GM19468 (cell line): ENCODE measurements around the gene DRGX.

ENCODE experiments used
- ATAC-seq: cut with Tn5 transposase; IDR thresholded peaks from one replicate; pipeline ENCODE4 v1.9.1; 2021; ENCODE audit warnings: mild to moderate bottlenecking, moderate library complexity, moderate number of reproducible peaks; ENCODE audit not compliant: unreplicated experiment; ENCODE audit errors: extremely low read depth

Gene DRGX

DNA sequence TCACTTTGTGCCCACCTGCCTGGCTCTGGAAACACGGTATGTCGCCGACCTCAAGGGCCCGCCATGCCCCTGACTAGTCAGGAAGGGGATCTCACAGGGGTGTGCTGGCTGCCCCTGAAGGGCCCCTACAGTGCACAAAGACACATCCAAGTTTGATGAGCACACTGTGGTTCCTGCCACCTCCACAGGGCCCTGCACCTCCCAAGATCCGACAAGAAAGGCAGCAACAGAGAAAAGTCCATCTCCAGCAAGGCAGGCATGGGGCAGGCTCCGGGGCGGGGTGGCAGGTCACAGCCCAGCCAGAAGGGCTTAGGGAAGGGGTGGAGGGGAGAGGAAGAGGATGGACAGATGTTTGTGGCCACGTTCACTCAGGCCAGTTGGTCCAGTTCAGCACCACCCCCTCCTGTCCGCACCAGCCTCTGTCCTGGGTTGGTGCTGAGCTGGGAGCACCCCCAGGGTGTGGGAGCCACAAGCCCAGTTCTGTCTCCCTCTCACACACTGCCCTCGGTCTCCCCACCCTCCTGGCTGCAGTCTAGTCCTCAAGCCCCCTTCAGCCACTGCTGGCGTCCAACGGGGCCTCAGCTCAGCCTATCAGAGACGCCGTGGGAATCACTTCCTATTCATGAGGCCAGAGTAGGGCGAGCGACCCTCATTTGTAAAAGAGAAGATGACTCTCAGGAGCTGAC, 11.5 kb downstream of the DRGX start:
- no peak for ATAC-seq

DNA sequence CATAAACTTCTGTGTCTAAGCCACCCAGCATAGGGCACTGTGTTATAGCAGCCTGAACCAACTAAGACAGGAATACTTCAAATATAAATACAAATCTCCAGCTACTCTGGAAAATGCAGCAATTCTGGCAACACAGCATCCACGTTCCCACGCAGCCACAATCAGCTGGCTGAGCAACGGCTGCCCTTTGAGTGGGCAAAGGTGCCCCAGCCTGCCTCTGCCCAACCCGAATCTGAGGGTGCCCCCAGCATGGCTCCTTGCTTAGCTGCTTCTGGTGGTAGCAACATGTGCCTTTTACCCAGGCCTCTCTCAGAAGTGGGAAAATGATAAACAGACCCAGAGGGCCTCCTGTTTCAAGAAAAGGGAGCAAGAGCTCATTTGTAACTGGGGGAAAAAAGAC, 12.0 kb downstream of the DRGX start:
- no peak for ATAC-seq

DNA sequence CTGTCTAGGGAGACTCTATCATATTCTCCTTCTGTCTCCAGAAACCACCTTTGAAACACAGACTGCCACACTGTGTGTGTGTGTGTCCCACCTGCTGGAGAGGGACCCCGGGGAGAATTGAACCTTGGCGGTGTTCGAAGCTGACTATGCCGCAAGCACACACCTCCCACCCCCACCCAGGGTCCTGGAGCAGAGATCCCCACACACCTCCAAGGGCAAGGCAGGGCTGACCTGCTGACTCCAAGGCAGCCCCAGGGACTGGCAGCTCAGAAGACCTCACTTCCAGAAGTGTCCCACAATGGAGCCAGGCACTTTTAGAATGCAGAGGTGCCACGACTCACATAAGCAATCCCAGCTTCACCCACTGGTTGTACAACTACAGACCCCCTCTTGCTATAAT, 13.1 kb downstream of the DRGX start:
- ATAC-seq: no peak

DNA sequence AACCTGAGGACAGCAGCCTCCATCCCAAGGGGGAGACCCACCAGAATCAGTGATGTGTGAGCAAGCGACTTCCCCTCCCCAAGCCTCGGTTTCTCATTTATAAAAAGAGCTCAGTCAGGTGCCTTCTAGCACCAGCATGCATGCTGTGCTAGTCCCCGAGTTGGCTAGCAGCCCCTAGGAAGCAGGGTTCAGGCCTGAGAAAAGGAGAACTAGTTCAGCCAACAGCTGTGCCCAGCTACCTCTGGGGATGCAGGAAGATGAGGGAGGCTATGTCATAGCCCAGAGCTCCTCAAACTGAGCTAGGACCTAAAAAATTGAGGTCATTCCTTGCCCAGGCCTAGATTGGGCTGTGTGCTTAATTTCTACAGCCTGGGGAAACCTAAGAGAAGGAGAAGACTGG, 13.7 kb downstream of the DRGX start:
- no peak for ATAC-seq

DNA sequence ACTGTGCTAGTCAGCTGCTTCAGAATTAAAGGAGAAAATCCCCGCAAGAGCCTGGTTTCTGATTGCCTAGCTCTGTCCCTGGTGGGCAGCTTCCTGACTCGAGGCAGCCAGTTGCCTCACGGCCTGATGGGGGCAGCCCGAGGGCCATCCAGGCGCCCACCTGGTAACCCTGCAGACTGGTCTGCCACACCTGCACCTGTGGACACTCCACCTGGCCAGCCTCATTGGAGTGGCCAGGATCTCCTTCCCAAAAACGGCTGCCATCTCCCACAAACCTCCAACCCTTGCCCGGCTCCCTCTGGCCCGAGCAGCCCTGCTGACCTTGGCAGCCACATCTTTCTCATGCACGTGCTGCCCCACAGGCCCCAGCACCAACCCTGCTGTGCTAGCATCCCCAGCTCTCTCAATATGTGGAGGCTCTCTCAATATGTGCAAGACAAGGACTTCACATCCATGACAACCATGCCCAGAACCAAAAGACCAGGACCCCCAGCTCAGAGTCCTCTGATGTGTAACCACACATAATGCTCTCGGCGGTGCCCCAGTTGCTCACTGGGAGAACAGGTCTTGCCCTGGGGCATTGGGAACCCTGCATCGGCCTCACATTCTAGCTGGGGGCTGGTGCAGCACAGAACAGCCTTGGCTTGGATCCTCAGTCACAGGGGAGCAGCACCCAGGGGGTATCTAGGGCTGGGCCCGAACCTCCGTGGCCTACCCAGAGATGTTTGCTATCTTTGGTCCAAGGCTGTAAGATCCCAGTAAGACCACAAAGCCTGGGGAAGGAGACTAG, 14.6 kb downstream of the DRGX start:
- ATAC-seq: no peak

DNA sequence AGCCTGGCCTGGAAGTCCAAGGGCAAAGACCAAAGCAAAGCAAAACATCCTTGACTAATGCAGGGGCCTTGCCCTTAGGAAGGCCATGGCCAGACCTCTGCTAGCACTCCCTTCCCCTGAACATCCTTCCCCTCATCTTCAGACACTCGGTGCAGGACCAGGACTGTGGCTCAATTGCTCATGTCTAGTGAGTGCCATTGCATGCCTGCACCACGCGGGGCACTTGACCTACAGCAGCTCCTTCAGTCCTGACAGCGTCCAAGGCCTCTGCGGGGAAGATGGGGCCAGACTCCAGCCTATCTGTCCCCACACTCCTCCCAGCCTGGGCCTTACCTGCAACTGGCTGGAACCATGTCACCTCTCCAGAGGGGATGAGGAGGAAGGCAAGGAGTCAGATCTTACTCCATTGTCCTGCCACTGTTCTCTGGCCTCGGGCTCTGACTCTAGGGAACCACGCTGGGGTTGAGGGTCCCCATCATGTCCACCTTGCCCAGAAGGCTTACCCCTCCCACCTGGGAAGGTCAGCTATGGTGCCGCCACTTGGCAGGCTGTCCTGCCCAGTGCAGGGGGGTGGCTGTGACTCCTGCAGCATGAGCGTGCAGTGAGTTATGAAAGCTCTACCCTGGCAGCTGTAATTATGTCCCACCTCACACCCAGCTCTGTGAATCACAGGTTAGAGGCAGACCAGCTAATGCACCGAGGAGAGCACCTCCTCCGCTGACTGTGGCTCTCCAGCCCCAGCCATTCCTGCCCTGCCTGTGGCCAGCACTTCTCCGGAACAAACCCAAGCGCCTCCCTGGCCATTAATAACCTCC, 16.1 kb downstream of the DRGX start:
- ATAC-seq: no peak

DNA sequence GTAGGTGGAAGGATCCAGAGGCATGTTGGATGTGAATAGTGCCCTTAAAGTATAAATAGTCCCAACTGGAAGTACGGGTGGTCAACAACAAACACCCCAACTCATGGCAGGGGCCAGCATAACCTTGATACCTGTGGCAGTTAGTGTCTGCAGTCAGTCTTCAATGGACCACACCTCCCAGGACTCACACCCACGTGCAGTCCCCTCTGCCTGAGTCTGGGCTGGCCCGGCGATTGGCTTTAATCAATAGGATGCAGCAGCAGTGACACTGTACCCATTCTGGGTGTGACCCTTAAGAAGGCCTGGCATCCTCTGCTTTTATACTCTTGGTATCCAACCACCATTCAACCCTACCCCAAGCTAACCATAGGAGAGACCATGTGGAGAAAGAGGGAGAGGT, 18.6 kb downstream of the DRGX start:
- ATAC-seq: no peak

DNA sequence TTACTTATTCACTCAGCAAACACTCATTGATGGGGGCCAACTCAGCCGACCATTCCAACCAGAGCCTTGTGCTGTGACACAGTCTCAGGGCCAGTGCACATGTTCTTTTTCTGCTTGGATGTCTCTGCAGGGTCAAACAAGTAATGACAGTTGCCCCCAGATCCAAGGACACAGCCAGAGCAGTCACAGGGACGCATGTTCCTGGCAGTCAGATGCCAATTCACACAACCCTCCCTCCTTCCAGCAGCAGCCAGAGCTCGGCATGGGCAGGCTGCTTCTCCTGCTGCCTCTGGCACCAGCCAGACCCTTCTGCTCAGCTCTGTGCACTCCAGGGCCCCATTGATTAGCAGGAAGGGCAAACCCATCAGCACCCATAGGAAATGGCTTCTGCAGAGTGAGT, 20.3 kb downstream of the DRGX start:
- no peak for ATAC-seq

DNA sequence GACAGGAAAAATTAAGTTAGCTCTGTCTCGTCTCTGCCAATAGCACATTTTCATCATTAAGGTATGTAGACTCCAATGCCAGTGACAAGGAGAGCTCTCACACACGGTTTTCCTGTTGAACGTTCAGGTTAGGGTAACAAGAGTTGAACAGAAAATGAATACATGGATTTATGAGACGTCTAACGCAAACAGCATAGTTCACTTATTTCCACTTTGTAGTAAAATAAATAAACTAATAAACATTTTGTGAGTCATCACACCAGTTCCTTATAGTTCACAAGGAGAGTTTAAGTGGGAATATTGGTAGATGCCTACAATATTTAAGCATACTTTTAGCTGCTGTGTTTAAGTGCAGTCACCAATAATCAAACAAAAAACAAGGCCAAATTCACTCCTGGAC, 21.1 kb downstream of the DRGX start:
- no peak for ATAC-seq

DNA sequence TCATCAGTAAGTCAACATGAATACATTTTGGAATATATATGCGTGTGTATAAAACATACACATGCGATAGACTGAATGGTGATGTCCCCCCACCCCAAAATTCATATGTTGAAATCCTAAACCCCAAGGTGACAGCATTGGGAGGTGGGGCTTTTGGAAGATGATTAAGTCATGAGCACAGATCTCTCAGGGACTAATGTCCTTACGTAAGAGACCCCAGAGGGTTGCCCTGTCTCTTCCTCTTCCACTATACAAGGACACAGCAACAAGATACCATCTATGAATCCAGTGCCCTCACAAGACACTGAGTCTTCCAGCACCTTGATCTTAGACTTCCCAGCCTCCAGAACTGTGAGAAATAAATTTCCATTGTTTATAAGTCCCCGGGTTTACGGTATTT, 22.5 kb downstream of the DRGX start:
- ATAC-seq: no peak

DNA sequence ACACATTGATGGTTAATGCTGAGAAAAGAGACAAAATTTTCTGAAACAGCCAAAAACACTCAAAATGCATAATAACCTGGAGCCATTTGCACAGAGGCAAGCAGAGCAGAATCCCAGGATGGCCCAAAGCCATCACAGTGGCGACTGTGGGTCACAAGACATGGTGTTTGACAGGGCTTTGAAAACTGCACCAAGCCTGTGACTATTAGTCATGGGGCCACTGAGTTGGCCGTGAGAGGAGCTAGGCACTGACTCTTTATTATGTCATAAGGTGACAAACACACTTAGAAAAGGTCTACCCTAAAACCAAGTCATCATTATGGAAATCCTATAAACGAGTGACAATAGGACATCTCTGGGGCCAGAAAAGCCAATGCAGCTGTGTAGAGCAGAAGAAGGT, 23.9 kb downstream of the DRGX start:
- no peak for ATAC-seq

DNA sequence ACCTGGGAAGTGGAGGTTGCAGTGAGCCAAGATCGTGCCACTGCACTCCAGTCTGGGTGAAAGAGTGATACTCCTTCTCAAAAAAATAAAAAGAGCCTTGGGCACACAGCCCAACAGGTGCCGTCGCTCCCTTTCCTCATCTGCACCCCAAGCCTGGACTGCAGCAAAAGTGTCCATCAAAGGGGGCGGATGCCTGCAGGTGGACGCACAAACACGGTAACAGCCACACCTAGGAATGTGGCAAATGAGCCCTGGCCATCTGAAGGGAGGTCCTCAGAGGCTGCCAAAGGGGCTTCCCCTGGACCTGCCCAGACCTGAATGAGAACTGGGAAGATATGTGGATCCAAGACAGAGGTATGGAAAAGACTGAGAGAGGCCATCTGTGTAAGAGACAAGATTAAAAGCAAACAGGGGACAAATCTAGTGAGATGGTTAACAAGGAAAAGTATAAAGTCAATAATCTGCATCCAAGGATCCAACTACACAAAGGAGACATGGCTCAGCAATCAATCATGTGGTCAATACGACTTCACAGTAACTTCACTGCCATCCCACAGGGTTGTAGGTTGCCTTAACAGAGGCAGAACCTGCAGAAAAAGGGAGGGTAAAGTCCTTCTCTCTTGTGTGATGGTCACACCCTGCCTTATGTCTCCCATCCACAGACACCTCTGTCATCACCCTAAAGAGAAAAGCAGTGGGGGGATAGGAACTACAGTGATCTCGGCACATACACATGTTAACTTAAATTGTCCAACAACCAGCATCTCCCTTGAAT, 25.4 kb downstream of the DRGX start:
- no peak for ATAC-seq

DNA sequence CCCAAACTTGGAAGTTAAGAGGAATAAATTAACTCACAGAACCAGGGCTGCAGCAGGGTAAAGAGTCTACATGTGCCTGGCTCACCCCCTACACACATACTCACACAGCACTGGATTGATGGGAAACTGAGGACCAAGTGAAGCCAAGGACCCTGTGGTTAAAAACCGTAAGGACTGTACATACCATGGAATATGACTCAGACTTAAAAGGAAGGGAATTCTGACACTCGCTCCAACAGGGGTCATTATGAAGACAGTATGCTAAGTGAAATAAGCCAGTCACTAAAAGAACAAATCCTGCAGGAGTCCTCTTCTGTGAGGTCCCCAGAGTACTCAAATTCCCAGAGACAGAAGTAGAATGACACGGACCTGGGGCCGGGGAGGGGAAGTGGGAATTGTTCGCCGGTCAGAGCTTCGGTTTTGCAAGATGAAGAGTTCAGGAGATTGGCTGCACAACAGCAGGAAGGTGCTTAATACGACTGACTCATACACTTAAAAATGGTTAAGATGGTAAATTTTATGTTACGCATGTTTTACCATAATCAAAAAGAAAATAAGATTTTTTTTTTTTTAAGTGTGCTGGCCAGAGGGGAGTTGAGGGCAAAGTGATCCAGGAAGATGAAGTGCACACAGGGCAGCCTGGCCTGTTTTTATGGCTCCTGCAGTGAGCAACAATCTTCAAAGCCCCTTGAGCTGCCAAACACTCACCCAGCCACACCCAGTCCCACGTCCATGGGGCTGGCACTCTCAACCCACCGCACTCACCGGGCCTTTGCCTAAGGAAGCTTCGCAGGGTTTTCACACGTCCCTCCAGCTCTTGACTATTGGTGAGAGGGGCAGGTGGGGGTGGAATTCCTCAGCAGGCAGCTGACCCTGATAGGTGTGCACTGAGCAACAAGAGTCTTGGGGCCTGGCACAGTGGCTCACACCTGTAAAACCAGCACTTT, 26.4 kb downstream of the DRGX start:
- no peak for ATAC-seq

DNA sequence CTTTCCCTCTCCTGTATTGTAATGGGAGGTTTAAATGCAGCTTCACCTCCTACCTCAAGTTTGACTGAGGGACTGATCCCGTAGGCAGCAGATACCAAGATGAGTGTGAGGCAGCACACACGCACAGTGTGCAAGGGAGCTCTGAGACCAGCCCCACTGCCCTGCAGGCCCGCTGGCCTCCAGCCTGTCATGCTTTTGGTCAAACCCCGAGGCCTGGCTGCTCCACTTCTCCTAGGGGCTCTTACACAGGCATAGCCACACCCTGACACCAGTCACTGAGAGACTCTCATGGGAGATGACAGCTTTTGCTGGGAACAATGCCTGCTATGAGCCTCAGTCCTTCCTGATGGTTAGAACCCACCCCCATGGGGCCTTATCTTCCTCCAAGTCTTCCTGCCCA, 27.6 kb downstream of the DRGX start:
- no peak for ATAC-seq

DNA sequence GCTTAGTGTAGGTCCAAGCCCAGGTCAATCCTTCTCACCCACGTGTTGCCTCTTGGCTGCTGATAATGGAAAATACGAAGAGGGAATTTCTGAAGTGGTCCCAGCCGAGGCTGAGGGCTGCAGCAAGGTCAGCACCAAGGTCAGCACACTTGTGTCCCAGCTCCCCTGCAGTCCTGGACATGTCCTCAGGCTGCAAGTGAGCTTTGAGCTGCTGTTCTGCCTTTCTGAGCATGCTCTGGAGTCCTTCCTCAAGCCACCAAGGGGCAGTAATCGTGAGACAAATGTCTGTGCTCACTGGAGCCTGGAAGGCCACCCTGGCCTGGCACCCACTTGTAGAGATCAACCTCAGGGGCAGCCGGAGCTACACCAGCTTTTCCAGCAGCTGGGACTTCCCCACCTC, 28.3 kb downstream of the DRGX start:
- ATAC-seq: no peak

DNA sequence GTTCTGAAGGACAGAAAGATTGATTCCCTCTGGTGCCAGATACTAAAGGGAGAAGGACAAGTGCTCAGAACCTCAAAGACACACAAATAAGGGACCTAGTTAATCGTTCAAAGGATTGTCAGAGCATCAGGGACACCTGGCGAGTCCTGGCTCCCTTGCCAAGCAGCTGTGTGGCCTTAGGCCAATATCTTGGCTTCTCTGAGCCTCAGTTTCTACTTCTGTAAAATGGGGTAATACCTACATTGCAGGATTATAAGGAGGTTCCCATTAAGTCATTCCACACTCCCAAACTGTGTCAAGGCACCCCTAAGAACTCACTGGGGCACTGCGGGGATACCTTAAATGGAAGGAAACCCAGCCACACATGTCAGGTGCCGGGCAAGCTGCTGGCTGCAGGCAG, 29.4 kb downstream of the DRGX start:
- ATAC-seq: no peak

DNA sequence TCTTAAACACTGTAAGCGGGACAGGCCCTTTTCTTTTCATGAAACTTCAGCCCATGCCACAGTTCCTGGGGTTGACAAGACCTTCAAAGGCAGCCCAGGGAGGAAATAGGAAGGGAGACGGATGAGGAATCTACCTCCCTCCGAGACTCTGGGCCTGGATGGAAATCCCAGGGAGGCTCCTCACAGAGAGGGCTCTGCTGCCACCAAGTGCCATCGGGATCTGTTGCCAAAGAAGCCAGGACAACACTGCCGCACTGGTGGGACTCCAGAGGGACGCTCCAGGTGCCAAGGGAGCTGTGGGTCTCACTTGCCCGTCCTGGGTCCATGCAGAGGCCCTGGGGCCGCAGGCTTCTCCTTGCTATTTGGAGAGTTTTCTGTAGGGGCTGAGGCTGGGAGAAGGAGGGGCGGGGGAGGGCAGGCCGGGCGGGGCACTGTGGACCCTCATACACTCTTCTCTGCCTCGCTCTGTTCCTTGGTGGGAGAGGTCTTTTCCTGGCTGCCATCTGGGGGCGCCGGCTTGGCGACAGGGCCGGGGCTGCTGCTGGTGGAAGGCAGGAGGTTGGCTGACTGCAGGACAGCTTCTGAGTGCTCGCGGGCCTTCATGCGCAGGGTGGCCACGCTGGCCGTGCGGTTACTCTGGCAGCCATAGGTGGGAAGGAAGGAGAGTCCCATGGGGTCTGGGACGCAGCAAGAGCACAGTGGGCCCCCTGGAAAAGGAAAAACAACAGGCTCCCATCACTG, 30.0 kb downstream of the DRGX start:
- ATAC-seq: no peak

DNA sequence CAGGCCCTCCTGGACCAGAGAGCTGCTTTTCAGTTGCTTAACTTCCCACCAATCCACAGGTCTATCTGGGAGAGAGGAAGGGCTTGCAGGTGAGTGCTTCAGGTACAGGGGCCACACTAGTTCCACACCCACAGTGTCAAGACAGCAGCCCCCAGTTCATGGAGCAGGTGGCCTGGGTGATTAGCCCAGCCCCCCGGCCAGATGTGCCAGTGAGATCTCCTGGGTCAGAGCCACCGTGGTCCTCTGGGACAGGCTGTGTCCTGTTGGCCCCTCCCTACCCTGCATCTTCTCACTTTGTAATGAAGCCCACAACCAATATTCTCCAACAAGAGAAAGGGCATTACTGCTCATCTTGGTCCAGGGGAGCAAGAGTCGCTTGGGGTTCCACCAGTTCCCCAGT, 30.6 kb downstream of the DRGX start:
- ATAC-seq: no peak

DNA sequence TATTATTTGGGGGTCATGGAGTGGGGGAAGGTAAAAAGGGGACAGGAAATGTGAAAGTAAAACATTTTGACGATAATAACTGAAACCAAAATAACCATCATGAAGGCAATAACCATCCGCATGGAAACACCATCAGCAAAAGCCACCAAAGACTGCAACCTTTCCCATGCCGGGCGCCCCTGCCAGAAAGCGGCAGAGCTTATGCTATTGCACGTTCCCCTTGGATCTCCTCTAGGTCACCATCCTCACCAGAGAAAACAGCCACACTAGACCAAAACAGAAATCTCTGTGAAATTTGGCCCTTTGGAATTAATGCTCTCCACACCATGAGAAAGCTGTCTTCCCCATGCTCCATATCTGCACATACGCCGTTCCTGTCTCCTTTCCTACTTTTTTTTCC, 31.1 kb downstream of the DRGX start:
- no peak for ATAC-seq
